Naive thymus-derived CD4-positive, alpha-beta T cell (primary cell): ENCODE results near the gene DOCK4. TPM values are rescaled to one million over a fixed set of nuclear protein-coding genes. Genes with fewer than 3 reads are reported as not detected.

Experiments used
- ATAC-seq: fragments of 150-1000 bp; cut with Tn5 transposase; 2 replicates; pipeline ENCODE4 v1.10.0; 2021; ENCODE audit warnings: mild to moderate bottlenecking, moderate library complexity
- CTCF ChIA-PET: fragments of 350-600 bp; sonication (Branson Sonifier 250); formaldehyde crosslinking; loops from one replicate; lab custom pipeline; 2021; ENCODE audit warnings: antibody characterized with exemption; lab: Charles Lee
- POLR2A ChIA-PET: fragments of 350-600 bp; sonication (Branson Sonifier 250); formaldehyde crosslinking; loops from one replicate; lab custom pipeline; 2021; ENCODE audit warnings: antibody characterized with exemption, inconsistent platforms; lab: Charles Lee
- DNase-seq, 9 donors: peaks; one replicate each; pipeline versions ENCODE4 v3.0.0 to v3.0.0-alpha.2; 2020 to 2022; ENCODE audit warnings: mixed read lengths in 1 of 9
- H3K27ac ChIP-seq: one replicate; pipeline ENCODE4 v1.7.0; 2013; ENCODE audit warnings: mild to moderate bottlenecking, low read depth, low read length, moderate library complexity
- H3K27me3 ChIP-seq, 2 donors: one replicate each; pipeline ENCODE4 v1.7.0; 2013; ENCODE audit warnings: low read length in 2 of 2, mild to moderate bottlenecking in 2 of 2, moderate library complexity in 2 of 2; ENCODE audit not compliant: control insufficient read depth in 2 of 2, insufficient read depth in 2 of 2
- H3K36me3 ChIP-seq, 3 experiments: 1 replicate in 2 of 3; 2 replicates in 1 of 3; pipeline ENCODE4 v1.7.0; 2013; ENCODE audit warnings: low read length in 3 of 3, mild to moderate bottlenecking in 3 of 3, moderate library complexity in 1 of 3; ENCODE audit not compliant: insufficient read depth in 3 of 3, control insufficient read depth in 2 of 3
- H3K4me1 ChIP-seq, 2 donors: one replicate each; pipeline ENCODE4 v1.7.0; 2013; ENCODE audit warnings: low read length in 2 of 2, mild to moderate bottlenecking in 2 of 2, moderate library complexity in 1 of 2; ENCODE audit not compliant: control insufficient read depth in 2 of 2, insufficient read depth in 2 of 2
- H3K4me3 ChIP-seq: 2 replicates; pipeline ENCODE4 v1.7.0; 2013; ENCODE audit warnings: mild to moderate bottlenecking, low read length
- H3K9me3 ChIP-seq, 3 experiments: 1 replicate in 2 of 3; 2 replicates in 1 of 3; pipeline ENCODE4 v1.7.0; 2013; ENCODE audit warnings: low read length in 3 of 3; ENCODE audit not compliant: control insufficient read depth in 2 of 3
- H3K27ac Mint-ChIP-seq, 9 donors: one replicate each; pipeline ENCODE4 v1.8.0; 2020 to 2022; ENCODE audit warnings: mixed read lengths in 9 of 9, mild to moderate bottlenecking in 8 of 9, moderate library complexity in 5 of 9, inconsistent platforms in 2 of 9
- H3K27me3 Mint-ChIP-seq, 5 donors: one replicate each; pipeline ENCODE4 v1.8.0; 2021 to 2022; ENCODE audit warnings: mixed read lengths in 5 of 5, mild to moderate bottlenecking in 1 of 5
- H3K36me3 Mint-ChIP-seq, 5 donors: one replicate each; pipeline ENCODE4 v1.8.0; 2020 to 2022; ENCODE audit warnings: mixed read lengths in 5 of 5, mild to moderate bottlenecking in 3 of 5, inconsistent platforms in 1 of 5
- H3K4me1 Mint-ChIP-seq, 7 donors: one replicate each; pipeline ENCODE4 v1.8.0; 2020 to 2022; ENCODE audit warnings: mixed read lengths in 7 of 7, mild to moderate bottlenecking in 3 of 7, inconsistent platforms in 1 of 7
- H3K4me3 Mint-ChIP-seq, 10 donors: one replicate each; pipeline ENCODE4 v1.8.0; 2020 to 2022; ENCODE audit warnings: mild to moderate bottlenecking in 10 of 10, mixed read lengths in 10 of 10, moderate library complexity in 6 of 10, inconsistent platforms in 2 of 10
- H3K9me3 Mint-ChIP-seq, 11 donors: one replicate each; pipeline ENCODE4 v1.8.0; 2020 to 2022; ENCODE audit warnings: mixed read lengths in 11 of 11, mild to moderate bottlenecking in 4 of 11, inconsistent platforms in 1 of 11, moderate library complexity in 1 of 11
- intact Hi-C, 2 donors: fragments of 100-400 bp; cut with micrococcal nuclease; formaldehyde crosslinking; loops; one replicate each; pipeline ENCODE4 v1.15.1; 2023
- polyA plus RNA-seq, 2 donors: library from polyadenylated mRNA; unstranded; fragments of 300-500 nt; fragmentation: Illumina TruSeq; gene quantifications; one replicate each; pipeline ENCODE4 v1.2.3, GENCODE V29; 2021
- total RNA-seq, 6 experiments: library from RNA in 5 of 6; stranded (reverse) in 5 of 6; gene quantifications; 1 replicate in 5 of 6; 2 replicates in 1 of 6; pipeline ENCODE4 v1.2.3 and lab custom pipeline; 2021 to 2026

Gene DOCK4
- total and polyA plus RNA-seq, 7 experiments from 2014 or later, result 0.16 to 3.1 (median 2.2) TPM; not detected in 1

- Mint-ChIP-seq H3K27ac (peak overlapping the region in 7 of 9 donors; percentile 5 to 73 (median 45)), H3K4me1 (peaks cover 22 to 47% (median 37%) of the 10 kb centered on the region in 7 donors), H3K9me3 (no peaks in the 10 kb centered on the region), H3K4me3 (peak overlapping the region; percentile 93 to 99 (median 96)), H3K27me3 (peaks cover 38 to 50% (median 41%) of the 10 kb centered on the region in 5 donors), H3K36me3 (no peaks in the 10 kb centered on the region)
- Histone ChIP-seq H3K4me3 (peak overlapping the region; percentile 94), H3K36me3 (peaks cover 0 to 3% (median 0%) of the 10 kb centered on the region in 3 experiments), H3K9me3 (no peaks in the 10 kb centered on the region), H3K4me1 (peaks cover 14 to 22% of the 10 kb centered on the region in 2 donors), H3K27ac (peak overlapping the region; percentile 9), H3K27me3 (peaks cover 15 to 21% of the 10 kb centered on the region in 2 donors)
- intact Hi-C loops, result loop anchor here in 1 of 2 donors (10.0 kb wide), 1 partner anchor 1110 kb away; the partner anchor contains the start of gene LRRN3
- peak in 7 of 9 donors; percentile 7 to 35 (median 17) for DNase-seq
- ChIA-PET POLR2A (interaction anchor here (0.8 to 1.7 kb wide), 3 partner anchors 12 to 586 kb away, joined by 3 to 5 read pairs (median 3); partner anchors contain the start of gene IFRD1), CTCF (no interaction called here)
- no peak for ATAC-seq
Observed at GRCh38 chr7:112204499-112205342, 1.5 kb downstream of the DOCK4 start.

- intact Hi-C loops, result loop anchor here in 1 of 2 donors (10.0 kb wide), 1 partner anchor 1109 kb away; the partner anchor contains the start of gene LRRN3
- Histone ChIP-seq H3K36me3 (peaks cover 0 to 3% (median 0%) of the 10 kb centered on the region in 3 experiments), H3K4me1 (peaks cover 14 to 22% of the 10 kb centered on the region in 2 donors), H3K4me3 (no peak overlapping the region), H3K27ac (no peak overlapping the region), H3K27me3 (peaks cover 15 to 21% of the 10 kb centered on the region in 2 donors), H3K9me3 (no peaks in the 10 kb centered on the region)
- DNase-seq (no peak), ATAC-seq (no peak)
- ChIA-PET POLR2A (interaction anchor here (1.0 kb wide), 1 partner anchor 10 kb away, joined by 3 read pairs; no protein-coding TSS in a partner anchor), CTCF (no interaction called here)
- peak overlapping the region in 5 of 10 donors; percentile 66 to 97 (median 95) for H3K4me3 Mint-ChIP-seq
- no peaks in the 10 kb centered on the region for H3K36me3 Mint-ChIP-seq
- peaks cover 44 to 61% (median 51%) of the 10 kb centered on the region in 5 donors for H3K27me3 Mint-ChIP-seq
- H3K27ac Mint-ChIP-seq, result no peak overlapping the region
- peaks cover 22 to 40% (median 32%) of the 10 kb centered on the region in 7 donors for H3K4me1 Mint-ChIP-seq
- H3K9me3 Mint-ChIP-seq, result no peaks in the 10 kb centered on the region
Observed at GRCh38 chr7:112203365-112203739, 2.8 kb downstream of the DOCK4 start.

- Histone ChIP-seq H3K27me3 (peaks cover 15 to 21% of the 10 kb centered on the region in 2 donors), H3K4me3 (no peak overlapping the region), H3K36me3 (peaks cover 0 to 3% (median 0%) of the 10 kb centered on the region in 3 experiments), H3K27ac (no peak overlapping the region), H3K9me3 (no peaks in the 10 kb centered on the region), H3K4me1 (peaks cover 14 to 22% of the 10 kb centered on the region in 2 donors)
- H3K27ac Mint-ChIP-seq, result no peak overlapping the region
- ChIA-PET POLR2A (no interaction called here), CTCF (no interaction called here)
- H3K4me1 Mint-ChIP-seq, result peaks cover 22 to 39% (median 31%) of the 10 kb centered on the region in 7 donors
- no peaks in the 10 kb centered on the region for H3K9me3 Mint-ChIP-seq
- H3K36me3 Mint-ChIP-seq, result no peaks in the 10 kb centered on the region
- DNase-seq, result peak in 7 of 9 donors; percentile 7 to 36 (median 30)
- ATAC-seq, result no peak
- H3K4me3 Mint-ChIP-seq, result no peak overlapping the region
- peaks cover 50 to 67% (median 55%) of the 10 kb centered on the region in 5 donors for H3K27me3 Mint-ChIP-seq
- intact Hi-C loops, result loop anchor here in 1 of 2 donors (10.0 kb wide), 1 partner anchor 1108 kb away; the partner anchor contains the start of gene LRRN3
Observed at GRCh38 chr7:112202816-112203215, 3.4 kb downstream of the DOCK4 start.

- ATAC-seq (no peak), DNase-seq (no peak)
- ChIA-PET POLR2A (no interaction called here), CTCF (no interaction called here)
- H3K36me3 ChIP-seq, result peaks cover 0 to 3% (median 0%) of the 10 kb centered on the region in 3 experiments
- peaks cover 14% of the 10 kb centered on the region in 2 donors for H3K4me1 ChIP-seq
- H3K9me3 ChIP-seq, result no peaks in the 10 kb centered on the region
- Mint-ChIP-seq H3K36me3 (no peaks in the 10 kb centered on the region), H3K9me3 (no peaks in the 10 kb centered on the region), H3K27ac (no peak overlapping the region), H3K27me3 (peaks cover 58 to 77% (median 63%) of the 10 kb centered on the region in 5 donors), H3K4me3 (no peak overlapping the region), H3K4me1 (peaks cover 20 to 29% (median 23%) of the 10 kb centered on the region in 7 donors)
- intact Hi-C loops, result loop anchor here in 1 of 2 donors (10.0 kb wide), 1 partner anchor 1107 kb away; the partner anchor contains the start of gene LRRN3
- peaks cover 15 to 21% of the 10 kb centered on the region in 2 donors for H3K27me3 ChIP-seq
- H3K4me3 ChIP-seq, result no peak overlapping the region
- H3K27ac ChIP-seq, result no peak overlapping the region
Observed at GRCh38 chr7:112201839-112202238, 4.4 kb downstream of the DOCK4 start.

- DNase-seq (no peak), ATAC-seq (no peak)
- Histone ChIP-seq H3K9me3 (no peaks in the 10 kb centered on the region), H3K36me3 (no peaks in the 10 kb centered on the region), H3K27me3 (peaks cover 15 to 21% of the 10 kb centered on the region in 2 donors), H3K4me3 (no peak overlapping the region), H3K4me1 (peaks cover 14% of the 10 kb centered on the region in 2 donors), H3K27ac (no peak overlapping the region)
- Mint-ChIP-seq H3K4me1 (peaks cover 18 to 26% (median 23%) of the 10 kb centered on the region in 7 donors), H3K27ac (no peak overlapping the region), H3K27me3 (peaks cover 59 to 81% (median 63%) of the 10 kb centered on the region in 5 donors), H3K9me3 (no peaks in the 10 kb centered on the region), H3K36me3 (no peaks in the 10 kb centered on the region), H3K4me3 (no peak overlapping the region)
- ChIA-PET POLR2A (no interaction called here), CTCF (no interaction called here)
- intact Hi-C loops, result loop anchor here in 1 of 2 donors (10.0 kb wide), 1 partner anchor 1107 kb away; the partner anchor contains the start of gene LRRN3
Observed at GRCh38 chr7:112201411-112201810, 4.8 kb downstream of the DOCK4 start.

- intact Hi-C loops, result loop anchor here in 1 of 2 donors (10.0 kb wide), 1 partner anchor 1105 kb away; the partner anchor contains the start of gene LRRN3
- H3K4me3 Mint-ChIP-seq, result no peak overlapping the region
- ChIA-PET POLR2A (no interaction called here), CTCF (no interaction called here)
- H3K36me3 Mint-ChIP-seq, result no peaks in the 10 kb centered on the region
- DNase-seq, result no peak
- Histone ChIP-seq H3K27me3 (peaks cover 15 to 21% of the 10 kb centered on the region in 2 donors), H3K4me1 (peaks cover 9% of the 10 kb centered on the region in 2 donors), H3K27ac (no peak overlapping the region), H3K9me3 (no peaks in the 10 kb centered on the region), H3K36me3 (no peaks in the 10 kb centered on the region), H3K4me3 (no peak overlapping the region)
- no peak for ATAC-seq
- no peak overlapping the region for H3K27ac Mint-ChIP-seq
- peaks cover 53 to 87% (median 69%) of the 10 kb centered on the region in 5 donors for H3K27me3 Mint-ChIP-seq
- no peaks in the 10 kb centered on the region for H3K9me3 Mint-ChIP-seq
- H3K4me1 Mint-ChIP-seq, result peaks cover 9 to 18% (median 13%) of the 10 kb centered on the region in 7 donors
Observed at GRCh38 chr7:112199672-112200071, 6.5 kb downstream of the DOCK4 start.
